Stimulated activated CD4-positive, alpha-beta T cell treated with anti-CD3 and anti-CD28 coated beads, Interleukin-15, amount 100 ng/mL, for 1 hour (primary cell): Measurements from ENCODE around the gene FRMD4A.
"Not testable (repeated sequence)": the region's sequence is repeated elsewhere in the genome, so short reads cannot be mapped to it uniquely, and the experiment has no call there.

Experiments used
- DNase-seq, 2 donors: peaks; one replicate each; pipeline ENCODE4 v3.0.0-alpha.2; 2020; ENCODE audit warnings: low read depth in 1 of 2, low spot score in 1 of 2

Gene FRMD4A

DNA sequence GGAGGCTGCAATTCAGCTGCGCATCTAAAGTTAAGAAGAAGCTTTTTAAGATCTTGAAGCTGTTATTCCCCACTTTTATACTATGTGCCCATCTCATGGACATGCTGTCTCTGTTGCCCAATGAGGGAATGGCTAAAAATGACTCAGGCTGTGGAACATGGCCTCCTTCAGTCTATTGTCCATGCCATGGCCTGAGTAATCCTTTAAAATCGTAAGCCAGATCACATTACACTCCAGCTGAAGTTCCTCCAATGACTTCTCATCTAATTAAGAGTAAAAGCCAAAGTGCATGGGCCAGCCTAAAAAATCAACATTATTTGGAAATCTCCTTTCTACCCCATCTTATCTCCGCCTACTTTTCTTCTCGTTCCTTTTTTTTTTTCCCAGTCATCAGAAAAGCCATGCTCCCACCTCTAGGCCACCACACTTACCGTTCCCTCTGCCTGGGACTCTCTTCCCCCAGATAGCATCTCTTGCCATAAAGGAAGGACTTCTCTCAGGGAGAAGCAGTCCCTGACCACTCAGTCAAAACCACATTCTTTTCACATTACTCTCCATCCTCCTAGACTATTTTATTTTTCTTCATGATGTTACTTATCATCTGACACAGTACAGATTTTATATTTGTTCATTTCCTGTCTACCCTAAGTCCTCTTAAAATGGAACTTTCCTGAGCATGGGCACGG, 406.5 kb downstream of the FRMD4A start:
- no peak for DNase-seq

DNA sequence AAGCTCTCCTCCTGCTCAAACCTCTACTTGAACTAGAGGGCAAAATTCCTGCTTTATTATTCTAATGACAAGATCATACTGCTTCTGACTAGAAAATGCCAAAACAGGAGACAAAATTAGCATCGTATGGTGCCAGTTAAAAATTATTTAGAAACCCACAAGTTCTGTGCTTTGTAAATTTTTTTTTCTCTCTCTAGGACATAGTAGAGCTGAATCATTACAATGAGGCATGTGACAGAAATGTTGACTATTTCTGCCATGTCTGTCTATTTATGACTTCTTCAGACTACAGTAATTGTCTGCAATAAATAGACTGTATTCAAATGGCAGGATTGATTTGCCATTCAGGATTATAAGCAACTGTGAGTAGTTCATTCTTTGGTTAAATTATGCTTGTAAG, 408.1 kb downstream of the FRMD4A start:
- no peak for DNase-seq

DNA sequence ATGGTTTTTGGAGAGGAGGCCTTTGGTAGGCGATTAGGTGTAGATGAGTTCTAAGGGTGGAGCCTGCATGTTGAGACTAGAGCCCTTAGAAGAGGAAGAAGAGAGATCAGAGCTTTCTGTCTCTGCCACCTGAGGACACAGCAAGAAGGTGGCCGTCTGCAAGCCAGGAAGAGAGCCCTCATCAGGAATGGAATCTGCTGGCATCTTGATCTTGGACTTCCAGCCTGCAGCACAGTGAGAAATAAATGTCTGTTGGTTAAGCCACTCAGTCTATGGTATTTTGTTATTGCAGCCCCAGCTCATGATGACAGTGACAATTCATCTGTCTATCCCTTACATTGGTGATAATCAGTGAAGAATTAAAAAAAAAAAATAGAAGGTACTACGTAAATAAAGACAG, 408.8 kb downstream of the FRMD4A start:
- DNase-seq = no peak

DNA sequence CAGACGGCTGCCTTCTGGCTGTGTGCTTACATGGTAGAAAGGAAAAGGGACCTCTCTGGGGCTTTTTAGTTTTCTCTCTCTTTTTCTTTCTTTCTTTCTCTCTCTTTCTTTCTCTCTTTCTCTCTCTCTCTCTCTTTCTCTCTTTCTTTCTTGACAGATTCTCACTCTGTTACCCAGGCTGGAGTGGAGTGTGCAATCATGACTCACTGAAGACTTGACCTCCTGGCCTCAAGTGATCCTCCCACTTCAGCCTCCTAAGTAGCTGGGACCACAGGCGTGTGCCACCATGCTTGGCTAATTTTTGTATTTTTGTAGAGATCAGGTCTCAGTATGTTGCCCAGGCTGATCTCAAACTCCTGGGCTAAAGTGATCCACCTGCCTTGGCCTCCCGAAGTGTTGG, 409.6 kb downstream of the FRMD4A start:
- DNase-seq = not testable (repeated sequence)

DNA sequence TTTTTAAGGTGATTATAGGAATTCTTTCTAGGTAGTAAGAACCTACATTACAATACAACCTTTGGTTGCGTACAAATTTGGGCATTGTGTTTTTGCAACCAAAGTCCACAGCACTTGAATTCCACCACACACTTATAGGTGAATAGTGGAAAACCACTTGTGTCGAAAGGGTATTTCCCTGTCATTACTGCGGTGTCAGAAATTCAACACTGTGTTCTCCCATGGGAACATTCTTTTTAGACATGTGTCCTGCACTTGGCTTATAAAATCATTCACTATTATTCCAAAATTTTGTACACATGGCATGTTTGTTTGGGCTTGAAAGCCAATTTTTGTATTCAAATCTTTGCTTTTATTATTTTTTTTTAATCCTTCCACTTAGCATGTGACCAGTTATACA, 410.3 kb downstream of the FRMD4A start:
- DNase-seq = no peak

DNA sequence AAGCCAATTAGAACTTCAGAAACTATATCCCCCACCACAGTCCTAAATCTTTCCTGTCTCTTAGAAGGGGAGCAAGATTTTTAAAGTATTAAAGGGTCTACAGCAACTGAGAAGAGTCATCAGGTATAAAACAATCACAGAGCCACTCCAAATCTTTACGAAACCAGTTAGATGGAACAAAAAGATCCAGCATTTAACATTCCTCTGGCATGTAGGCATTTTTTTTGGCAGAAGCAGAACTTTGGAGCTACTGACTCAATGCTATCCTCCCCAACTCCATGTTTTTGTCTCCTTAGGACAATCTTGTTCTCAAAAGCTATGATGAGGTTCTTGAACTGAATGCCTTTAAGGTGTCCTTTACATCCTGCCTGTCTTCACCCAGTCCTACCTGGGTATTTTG, 410.7 kb downstream of the FRMD4A start:
- DNase-seq = no peak

DNA sequence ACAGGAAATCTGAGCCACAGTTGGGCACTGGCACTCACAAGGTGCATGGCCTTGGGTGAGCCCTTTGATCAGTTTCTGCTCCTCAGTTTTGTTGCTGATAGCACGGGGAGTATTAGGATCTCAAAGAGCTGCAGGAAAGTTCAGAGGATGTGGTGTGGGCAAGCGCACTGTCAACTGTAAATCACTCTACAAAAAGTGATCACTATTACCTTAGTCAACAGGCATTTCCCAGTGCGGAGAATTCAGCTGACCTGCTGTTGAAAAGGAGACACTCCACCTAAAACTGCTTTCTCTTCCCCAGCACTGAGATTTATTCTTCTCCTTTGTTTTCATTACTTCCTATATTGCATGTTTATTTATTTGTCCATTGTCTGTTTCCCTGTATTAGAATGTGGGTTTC, 412.9 kb downstream of the FRMD4A start:
- DNase-seq = no peak

DNA sequence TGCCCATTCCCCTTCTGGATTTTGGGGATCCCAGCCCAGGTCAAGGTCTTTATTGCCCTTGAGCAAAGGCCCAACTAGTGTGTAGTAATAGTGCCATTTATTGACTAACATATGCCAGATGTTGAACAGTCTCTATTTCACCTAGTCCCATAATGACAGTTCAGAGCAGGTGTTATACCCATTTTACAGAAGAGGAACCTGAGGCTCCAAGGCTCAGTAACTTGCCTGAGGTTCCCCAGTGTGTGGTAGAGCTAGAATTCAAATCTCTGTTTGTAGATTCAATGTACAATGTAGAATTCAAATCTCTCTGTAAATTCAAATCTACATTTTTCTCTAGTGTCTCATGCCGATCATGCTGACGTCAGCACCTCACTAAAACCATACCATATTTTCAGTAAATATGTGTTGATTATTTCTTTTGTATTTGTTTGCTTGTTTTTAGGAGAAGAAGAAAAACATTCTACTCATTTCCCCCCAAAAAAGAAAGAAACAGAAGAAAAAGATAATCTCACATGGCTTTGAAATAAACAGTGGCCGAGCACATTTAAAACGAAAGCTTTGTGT, 414.3 kb downstream of the FRMD4A start:
- no peak for DNase-seq

DNA sequence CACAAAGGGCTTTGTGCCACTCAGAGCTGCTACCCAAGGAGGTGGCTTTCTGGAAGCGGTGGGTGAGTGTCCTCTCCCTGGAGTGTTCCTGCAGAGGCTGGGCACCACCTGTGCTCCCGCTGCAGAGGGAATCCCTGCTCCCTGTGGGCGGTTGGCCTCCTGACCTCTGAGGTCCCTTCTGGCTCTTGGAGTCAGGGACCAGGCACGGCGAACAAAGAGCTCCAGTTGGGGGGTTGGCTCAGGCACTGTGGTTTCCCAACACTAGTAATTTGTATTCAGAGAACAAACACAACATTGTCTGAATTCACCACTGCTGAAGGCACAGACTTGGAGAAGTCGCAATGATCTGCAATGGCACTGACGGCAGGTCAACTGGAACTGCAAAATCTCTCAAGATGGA, 415.0 kb downstream of the FRMD4A start:
- DNase-seq = no peak

DNA sequence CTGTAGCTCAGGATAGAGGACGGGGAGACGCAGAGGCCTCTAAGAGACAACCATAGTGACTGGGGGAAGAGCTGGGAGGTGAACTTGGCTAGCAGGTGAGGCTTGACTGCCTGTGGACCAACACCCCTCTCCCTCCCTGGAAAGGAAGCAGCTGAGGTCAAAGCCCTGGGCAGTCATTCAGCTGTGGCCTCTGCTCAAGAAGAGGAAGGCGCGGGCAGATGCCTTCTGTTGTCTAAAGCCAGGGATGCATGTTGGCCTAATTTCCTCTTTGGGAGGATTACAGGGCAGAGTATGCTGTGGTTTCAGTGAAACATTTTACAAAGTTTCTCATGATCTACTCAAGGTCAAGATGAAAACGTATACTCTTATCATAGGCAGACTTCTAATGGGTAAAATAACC, 416.8 kb downstream of the FRMD4A start:
- no peak for DNase-seq

DNA sequence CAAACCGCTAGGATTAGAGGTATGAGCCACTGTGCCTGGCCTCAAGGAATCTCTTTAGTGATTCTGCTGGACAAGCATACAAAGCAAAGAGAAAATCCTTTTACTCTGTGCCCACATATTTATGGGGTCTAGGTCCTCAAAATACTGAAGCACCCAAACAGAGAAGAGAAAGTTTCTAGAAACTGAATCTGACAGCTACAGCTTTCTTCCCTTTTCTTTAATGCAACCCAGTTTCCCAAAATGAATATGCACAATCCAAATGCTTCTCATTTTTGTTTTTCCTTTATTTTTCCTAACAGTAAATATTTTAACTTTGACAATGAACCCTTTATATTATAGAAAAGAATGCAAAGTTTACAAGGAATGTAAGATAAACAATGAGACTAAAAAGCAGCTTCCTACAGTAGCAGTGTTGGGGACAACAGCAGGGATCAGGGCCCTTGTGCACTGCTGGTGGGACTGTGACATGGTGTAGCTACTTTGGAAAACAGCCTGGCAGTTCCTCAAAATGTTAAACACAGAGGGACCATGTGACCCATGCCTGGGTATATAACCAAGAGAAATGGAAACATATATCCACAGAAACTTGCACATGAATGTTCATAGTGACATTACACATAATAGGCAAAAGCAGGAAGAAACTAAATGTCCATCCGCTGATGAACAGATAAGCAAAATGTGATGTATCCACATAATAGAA, 418.8 kb downstream of the FRMD4A start:
- DNase-seq = no peak

DNA sequence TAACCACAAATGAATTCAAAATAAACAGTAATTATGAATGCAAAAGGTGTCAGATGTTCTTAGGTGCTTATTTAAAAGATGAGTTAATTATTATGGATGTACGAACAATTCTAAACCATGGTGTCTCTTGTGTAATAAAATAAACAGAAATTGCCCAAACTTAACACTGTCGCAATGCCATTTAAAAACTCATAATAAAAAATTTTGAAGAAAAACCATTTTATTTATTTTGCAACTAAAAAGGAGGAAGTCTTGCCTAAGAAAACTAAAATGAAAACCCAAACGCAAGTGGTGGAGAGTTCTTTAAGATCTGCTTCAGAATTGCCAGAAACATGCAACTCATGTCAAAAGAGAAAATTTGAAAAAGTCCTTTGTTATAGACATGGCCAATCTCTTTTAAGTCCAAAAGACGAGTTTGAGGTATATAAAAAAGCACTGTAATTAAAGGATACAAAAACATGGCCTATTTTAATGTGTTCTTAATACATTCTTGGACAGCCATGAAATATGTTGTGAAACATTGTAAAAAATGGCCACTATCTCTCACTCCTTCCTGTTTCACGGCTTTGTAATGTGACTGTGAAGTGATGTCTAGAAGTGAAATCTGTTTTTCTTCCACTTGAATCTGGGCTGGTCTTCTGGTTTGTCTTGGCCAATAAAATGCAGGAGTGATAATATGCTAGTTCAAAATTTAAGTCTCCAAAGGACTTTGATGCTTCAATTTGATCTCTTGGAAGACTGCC, 421.0 kb downstream of the FRMD4A start:
- no peak for DNase-seq

DNA sequence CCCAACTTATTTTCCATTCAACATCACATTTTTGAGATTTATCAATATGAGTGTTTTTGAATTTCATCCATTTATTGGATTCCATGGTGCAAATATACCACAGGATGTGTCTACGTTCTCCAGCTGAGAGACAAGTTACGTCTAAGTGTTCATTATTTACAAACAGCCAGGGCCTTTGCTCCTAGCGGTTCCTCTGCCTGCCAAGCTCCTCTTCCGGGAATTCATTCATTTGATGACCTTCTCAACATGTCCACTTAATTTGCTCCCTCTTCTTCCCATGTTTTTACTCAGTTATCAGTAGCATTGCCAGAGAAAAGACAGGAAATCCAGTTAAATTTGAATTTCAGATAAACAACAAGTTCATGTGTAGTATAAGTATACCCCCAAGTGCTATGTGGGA, 422.2 kb downstream of the FRMD4A start:
- no peak for DNase-seq

DNA sequence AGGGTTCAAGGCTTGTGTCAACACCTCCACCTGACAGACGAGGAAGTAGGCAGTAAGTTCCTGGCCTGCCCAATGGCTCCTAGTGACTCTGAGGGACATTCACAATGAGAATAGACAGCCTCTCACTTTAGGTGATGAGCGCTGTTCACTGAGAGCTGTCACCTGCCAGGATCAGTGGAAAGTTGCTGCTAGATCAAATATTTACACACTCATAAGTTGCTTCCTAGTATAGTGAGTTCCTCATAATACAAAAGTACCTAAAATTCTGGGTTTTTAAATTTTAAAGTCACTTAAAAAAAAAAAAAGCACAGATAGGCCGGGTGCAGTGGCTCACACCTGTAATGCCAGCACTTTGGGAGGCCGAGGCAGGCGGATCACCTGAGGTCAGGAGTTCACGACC, 423.2 kb downstream of the FRMD4A start:
- no peak for DNase-seq

DNA sequence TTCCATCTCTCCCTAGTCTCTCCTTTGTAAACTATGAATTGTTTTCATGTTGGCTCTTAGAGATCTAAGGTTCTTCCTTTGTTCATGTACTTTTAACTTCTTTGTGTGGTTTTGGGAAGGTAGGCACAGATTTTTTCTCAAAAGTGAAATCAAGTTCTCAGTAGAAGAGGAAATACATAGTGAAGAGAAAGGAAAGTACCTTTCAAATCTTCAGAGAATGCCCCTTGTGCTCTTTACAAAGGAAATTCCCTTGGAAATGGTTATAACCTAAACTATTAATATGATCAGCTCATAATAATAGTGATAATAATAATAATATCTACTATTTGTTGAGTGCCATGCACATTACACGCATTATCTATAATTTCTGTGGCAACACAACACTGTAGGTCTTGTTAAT, 425.4 kb downstream of the FRMD4A start:
- DNase-seq = no peak

DNA sequence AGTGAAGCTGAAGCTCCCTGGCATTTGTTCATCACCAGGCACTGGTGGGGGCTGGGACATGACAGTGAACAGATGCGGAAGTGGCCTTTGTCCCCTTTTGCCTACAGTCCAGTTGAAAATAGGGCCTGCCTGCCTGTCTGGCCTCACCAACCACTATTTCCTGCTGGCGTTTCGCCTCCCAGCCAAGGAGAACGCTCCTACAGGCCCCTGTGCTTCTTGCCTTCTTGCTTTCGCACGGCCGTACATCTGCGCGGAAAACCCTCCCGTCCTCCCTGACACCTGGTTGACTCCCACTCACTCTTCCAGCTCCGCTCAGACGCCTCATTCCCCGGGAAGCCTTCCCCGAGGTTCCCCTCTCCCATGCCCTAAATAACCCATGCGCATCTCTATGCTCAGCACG, 426.7 kb downstream of the FRMD4A start:
- DNase-seq = no peak

DNA sequence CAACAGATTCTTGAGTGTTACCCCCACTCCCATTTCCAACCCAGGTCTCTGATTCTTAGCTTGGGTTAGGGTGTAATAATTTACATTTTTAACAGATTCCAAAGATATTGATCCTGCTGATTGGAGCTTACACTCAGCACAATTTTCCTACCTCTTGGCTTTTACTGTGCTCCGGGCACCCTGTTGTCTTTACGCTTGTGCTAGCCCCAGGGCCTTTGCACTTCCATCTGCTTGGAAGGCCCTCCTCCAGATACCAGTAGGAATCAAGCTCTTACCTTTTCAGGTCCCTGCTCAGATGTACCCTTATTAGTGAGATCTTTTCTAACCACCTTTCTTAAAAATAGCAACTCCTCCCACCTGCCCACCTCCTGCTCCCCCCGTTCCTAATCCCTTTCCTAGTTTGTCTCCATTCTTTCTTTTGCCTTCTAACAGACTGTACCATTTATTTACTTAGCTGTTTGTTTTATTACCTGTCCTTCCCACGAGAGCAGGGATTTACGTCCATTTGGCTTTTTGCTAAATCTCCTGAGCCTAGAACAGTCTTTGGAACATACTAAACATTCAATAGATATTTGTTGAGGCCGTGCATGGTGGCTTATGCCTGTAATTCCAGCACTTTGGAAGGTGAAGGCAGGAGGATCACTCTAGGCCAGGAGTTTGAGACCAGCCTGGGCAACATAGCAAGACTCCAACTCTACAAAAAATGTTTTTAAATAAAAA, 427.7 kb downstream of the FRMD4A start:
- DNase-seq = no peak

DNA sequence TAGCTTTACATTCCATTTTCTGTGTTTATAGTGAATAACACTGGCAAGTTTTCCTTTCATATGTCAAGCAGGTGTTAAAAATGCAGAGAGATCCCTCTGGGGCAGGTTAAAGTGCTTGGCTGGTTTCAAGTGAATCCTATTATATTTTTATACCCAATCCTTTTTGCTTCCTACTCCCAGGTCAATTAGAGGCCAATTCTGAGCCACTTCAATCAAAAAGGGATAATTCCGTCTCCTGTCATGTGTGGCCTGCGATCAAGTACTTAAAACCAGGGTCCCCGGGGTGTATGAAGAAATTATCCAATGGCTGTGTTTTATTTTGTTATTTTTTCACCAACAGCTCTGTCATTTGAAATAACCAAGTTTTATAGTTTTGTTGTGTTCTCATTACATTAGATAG, 430.8 kb downstream of the FRMD4A start:
- no peak for DNase-seq

DNA sequence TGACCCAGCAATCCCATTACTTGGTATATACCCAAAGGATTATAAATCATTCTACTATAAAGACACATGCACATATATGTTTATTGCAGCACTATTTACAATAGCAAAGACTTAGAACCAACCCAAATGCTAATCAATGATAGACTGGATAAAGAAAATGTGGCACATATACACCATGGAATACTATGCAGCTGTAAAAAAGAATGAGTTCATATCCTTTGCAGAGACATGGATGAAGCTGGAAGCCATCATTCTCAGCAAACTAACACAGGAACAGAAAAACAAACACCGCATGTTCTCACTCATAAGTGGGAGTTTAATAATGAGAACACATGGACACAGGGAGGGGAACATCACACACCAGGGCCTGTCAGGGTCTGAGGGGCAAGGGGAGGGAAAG, 434.6 kb downstream of the FRMD4A start:
- not testable (repeated sequence) for DNase-seq

DNA sequence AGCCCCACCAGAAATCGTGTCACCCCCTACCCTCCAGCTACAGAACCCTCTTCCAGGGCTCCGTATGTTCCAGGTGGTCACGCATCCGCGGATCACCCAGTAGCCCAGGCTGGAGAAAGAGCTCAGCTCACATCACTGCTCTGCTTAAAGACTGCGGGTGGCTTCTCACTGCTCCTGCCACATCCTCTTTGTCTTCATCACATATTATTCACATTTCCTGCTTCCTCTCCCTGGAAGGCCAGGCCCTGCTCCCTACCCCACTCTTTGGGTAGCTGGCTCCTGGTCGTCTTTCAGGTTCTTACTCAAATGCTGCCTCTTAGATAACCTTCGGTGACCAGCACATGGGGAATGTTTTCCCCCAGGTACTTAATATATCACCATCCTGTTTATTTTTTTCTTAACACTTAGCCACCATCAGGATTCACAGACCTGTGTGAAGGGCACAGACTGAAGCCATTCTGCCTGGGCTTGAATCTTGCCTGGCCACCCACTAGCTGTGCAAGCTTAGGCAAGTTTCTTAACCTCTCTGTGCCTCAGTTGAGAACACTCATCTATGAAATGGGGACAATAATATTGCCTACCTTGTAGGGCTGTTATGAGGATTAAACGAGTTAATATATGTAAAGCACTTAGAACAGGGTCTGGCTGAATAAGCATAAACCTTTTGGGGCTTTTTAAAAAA, 436.2 kb downstream of the FRMD4A start:
- DNase-seq = no peak

DNA sequence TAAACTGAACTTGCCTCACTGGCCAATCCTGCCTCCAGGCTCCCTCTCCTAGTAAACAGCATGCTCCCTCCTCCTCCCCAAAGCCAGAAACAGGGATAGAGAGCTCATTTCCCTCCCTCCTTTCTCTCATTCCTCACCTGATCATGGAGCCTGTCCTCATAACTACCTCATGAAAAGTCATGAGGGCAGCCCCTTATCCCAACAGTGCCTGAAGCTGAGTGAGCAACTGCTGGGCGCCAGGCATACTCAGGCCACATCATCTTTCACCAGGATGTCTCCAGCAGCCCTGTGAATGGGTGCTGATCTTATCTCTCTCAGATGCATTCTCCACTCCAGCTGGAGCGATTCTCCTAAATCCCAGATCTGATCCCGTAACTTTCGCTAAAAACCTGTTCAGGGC, 436.8 kb downstream of the FRMD4A start:
- DNase-seq = no peak
